ENCODE results near the gene TBC1D2B.

GRCh38 chr15:77969055-77969454, 108.5 kb downstream of the TBC1D2B start:
- TF ChIP-seq CTCF (IDR thresholded peaks at IDR 0.05): no peak
- TF ChIP-seq POLR2A (IDR thresholded peaks at IDR 0.05): no peak

Data from lower leg skin (tissue), 3 donors.